Vagina (tissue), 2 donors: Measurements from ENCODE around the gene C16orf54.

Source experiments
- CTCF ChIP-seq, 3 experiments: fragments of 450-650 bp in 2 of 3; fragments of 200-600 bp in 1 of 3; sonication (generic) in 1 of 3; IDR thresholded peaks; one replicate each; pipeline ENCODE4 v1.5.1; 2017 to 2019; ENCODE audit warnings: antibody characterized with exemption in 3 of 3, mild to moderate bottlenecking in 2 of 3, moderate library complexity in 2 of 3
- POLR2A ChIP-seq, 2 donors: fragments of 450-650 bp; IDR thresholded peaks; one replicate each; pipeline ENCODE4 v1.6.1; 2017; ENCODE audit warnings: antibody characterized with exemption in 2 of 2, mild to moderate bottlenecking in 2 of 2, moderate library complexity in 2 of 2

GRCh38 chr16:29747947-29748759 is 2.4 kb upstream of the C16orf54 start:
- TF ChIP-seq CTCF (IDR thresholded peaks at IDR 0.05) (no peak), POLR2A (IDR thresholded peaks at IDR 0.05) (no peak)
